HepG2 (cell line): ENCODE data around the gene GPR119. TPM values are rescaled to one million over a fixed set of nuclear protein-coding genes. Genes with fewer than 3 reads are reported as not detected.

ENCODE experiments used
- ASH2L ChIP-seq: fragments of 300-600, 200-600 bp; sonication (generic); IDR thresholded peaks from 2 replicates; pipeline ENCODE4 v1.7.0; 2017; ENCODE audit warnings: low read depth, mild to moderate bottlenecking, moderate library complexity, mixed read lengths, low read length; ENCODE audit not compliant: insufficient read length
- CCAR2 ChIP-seq: fragments of 200-400 bp; formaldehyde crosslinking; optimal IDR thresholded peaks from 2 replicates; pipeline ENCODE3; 2018; ENCODE audit warnings: low read depth, mild to moderate bottlenecking, low read length, moderate library complexity
- EP300 ChIP-seq, 3 experiments: sonication (generic) in 1 of 3; formaldehyde crosslinking in 1 of 3; IDR thresholded peaks; 2 replicates each; pipeline versions ENCODE4 v1.5.1 to v1.6.1; 2011 to 2020; ENCODE audit warnings: low read depth in 2 of 3, low read length in 2 of 3, borderline replicate concordance in 1 of 3, improper control_type of control experiment in 1 of 3, mild to moderate bottlenecking in 1 of 3, missing genetic modification reagents in 1 of 3, moderate library complexity in 1 of 3
- GATAD1 ChIP-seq: IDR thresholded peaks from 2 replicates; pipeline ENCODE4 v1.6.1; 2016; ENCODE audit warnings: missing genetic modification reagents, missing compliant biosample characterization
- HNF4A ChIP-seq: sonication (generic); formaldehyde crosslinking; IDR thresholded peaks from 2 replicates; pipeline ENCODE4 v1.4.0; 2020; ENCODE audit warnings: missing genetic modification reagents
- RBFOX2 ChIP-seq: fragments of 200-400 bp; formaldehyde crosslinking; IDR thresholded peaks from 2 replicates; pipeline ENCODE4 v1.6.1; 2017; ENCODE audit warnings: low read depth, mild to moderate bottlenecking, low read length
- SMAD1 ChIP-seq: sonication (generic); formaldehyde crosslinking; IDR thresholded peaks from 2 replicates; pipeline ENCODE4 v1.4.0; 2020; ENCODE audit warnings: missing genetic modification reagents, low read depth, mild to moderate bottlenecking, borderline replicate concordance
- TAF1 ChIP-seq: sonication (generic); formaldehyde crosslinking; IDR thresholded peaks from 2 replicates; pipeline ENCODE4 v1.4.0; 2020; ENCODE audit warnings: missing genetic modification reagents
- TARDBP ChIP-seq: sonication (generic); formaldehyde crosslinking; IDR thresholded peaks from 2 replicates; pipeline ENCODE4 v1.8.0; 2022; ENCODE audit warnings: mild to moderate bottlenecking, missing genetic modification reagents
- TBX2 ChIP-seq: sonication (generic); formaldehyde crosslinking; IDR thresholded peaks from 2 replicates; pipeline ENCODE4 v1.5.0; 2020; ENCODE audit warnings: missing genetic modification reagents, mild to moderate bottlenecking, borderline replicate concordance
- TCF7 ChIP-seq: sonication (generic); IDR thresholded peaks from 2 replicates; pipeline ENCODE4 v1.6.1; 2016; ENCODE audit warnings: antibody characterized with exemption, low read depth
- TFAP4 ChIP-seq: sonication (generic); IDR thresholded peaks from 2 replicates; pipeline ENCODE4 v1.6.1; 2016; ENCODE audit warnings: low read depth, borderline replicate concordance
- ZFAT ChIP-seq: sonication (generic); formaldehyde crosslinking; conservative IDR thresholded peaks from 2 replicates; pipeline ENCODE4 v1.8.1; 2023; ENCODE audit warnings: missing genetic modification reagents, inconsistent platforms
- ZFP41 ChIP-seq: sonication (generic); formaldehyde crosslinking; IDR thresholded peaks from 2 replicates; pipeline ENCODE4 v1.4.0; 2020; ENCODE audit warnings: mild to moderate bottlenecking, missing genetic modification reagents, borderline replicate concordance
- ZGPAT ChIP-seq: IDR thresholded peaks from 2 replicates; pipeline ENCODE4 v1.6.1; 2016; ENCODE audit warnings: mild to moderate bottlenecking
- polyA plus RNA-seq, 8 experiments: library from polyadenylated mRNA; depleted of rRNA in 3 of 8; stranded (reverse) in 7 of 8; unstranded in 1 of 8; fragments of >200 nt; fragmentation: Illumina TruSeq in 4 of 8; extraction: Trizol in 4 of 8; gene quantifications; 2 replicates each; pipeline versions ENCODE4 v1.2.1 to v1.2.3, GENCODE V29; 2011 to 2016; ENCODE audit warnings: low read depth in 4 of 8, missing spikeins in 1 of 8, mixed read lengths in 1 of 8; ENCODE audit not compliant: insufficient read depth in 1 of 8
- total RNA-seq, 5 experiments: library from RNA; depleted of rRNA; stranded (reverse); fragments of >200 nt; fragmentation: Illumina TruSeq; extraction: Trizol; gene quantifications; 2 replicates each; pipeline ENCODE4 v1.2.3, GENCODE V29; 2016; ENCODE audit warnings: low read depth in 1 of 5
- TF ChIP-seq, protein P1 (sequence below): sonication (generic); formaldehyde crosslinking; conservative IDR thresholded peaks from 2 replicates; pipeline ENCODE4 v1.4.0; 2020; ENCODE audit warnings: mild to moderate bottlenecking, missing genetic modification reagents, moderate library complexity
- TF ChIP-seq, protein P2 (sequence below): sonication (generic); formaldehyde crosslinking; IDR thresholded peaks from 2 replicates; pipeline ENCODE4 v1.4.0; 2020; ENCODE audit warnings: mild to moderate bottlenecking, missing genetic modification reagents
- TF ChIP-seq, protein P3 (sequence below): sonication (generic); formaldehyde crosslinking; IDR thresholded peaks from 2 replicates; pipeline ENCODE4 v1.4.0; 2020; ENCODE audit warnings: missing genetic modification reagents, borderline replicate concordance
- TF ChIP-seq, protein P4 (sequence below), 2 experiments: sonication (generic) in 1 of 2; formaldehyde crosslinking in 1 of 2; IDR thresholded peaks; 2 replicates each; pipeline versions ENCODE4 v1.4.0 to v1.6.1; 2018 to 2020; ENCODE audit warnings: missing genetic modification reagents in 2 of 2, borderline replicate concordance in 1 of 2, low read depth in 1 of 2, mild to moderate bottlenecking in 1 of 2, missing biosample characterization in 1 of 2

GPR119 gene
- total and polyA plus RNA-seq, 2 of the 13 experiments (the other 11 are each of a cell fraction or from before 2014, with no cell fraction given): 2.6 to 5.5 TPM

DNA sequence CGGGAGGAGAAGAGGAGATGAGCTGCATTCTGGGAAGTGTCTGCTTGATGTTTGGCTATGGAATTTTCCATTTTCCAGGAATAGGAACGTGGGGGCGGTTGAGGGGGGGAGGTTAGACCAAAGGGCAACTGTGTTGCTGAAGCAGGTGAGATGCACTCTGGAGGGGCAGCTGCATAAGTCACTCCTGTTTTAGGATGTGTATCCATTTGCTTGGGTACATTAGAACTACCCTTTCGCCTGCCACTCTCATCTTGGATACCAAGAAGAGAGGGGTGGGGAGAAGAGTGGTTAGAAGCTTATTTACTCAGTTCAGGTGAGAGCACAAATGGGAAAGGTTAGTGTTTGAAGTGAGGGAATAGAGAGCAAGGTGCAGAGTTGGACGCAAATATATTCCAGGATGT lies 934 bp upstream of the GPR119 start (continued):
- TF ChIP-seq, protein P1, sequence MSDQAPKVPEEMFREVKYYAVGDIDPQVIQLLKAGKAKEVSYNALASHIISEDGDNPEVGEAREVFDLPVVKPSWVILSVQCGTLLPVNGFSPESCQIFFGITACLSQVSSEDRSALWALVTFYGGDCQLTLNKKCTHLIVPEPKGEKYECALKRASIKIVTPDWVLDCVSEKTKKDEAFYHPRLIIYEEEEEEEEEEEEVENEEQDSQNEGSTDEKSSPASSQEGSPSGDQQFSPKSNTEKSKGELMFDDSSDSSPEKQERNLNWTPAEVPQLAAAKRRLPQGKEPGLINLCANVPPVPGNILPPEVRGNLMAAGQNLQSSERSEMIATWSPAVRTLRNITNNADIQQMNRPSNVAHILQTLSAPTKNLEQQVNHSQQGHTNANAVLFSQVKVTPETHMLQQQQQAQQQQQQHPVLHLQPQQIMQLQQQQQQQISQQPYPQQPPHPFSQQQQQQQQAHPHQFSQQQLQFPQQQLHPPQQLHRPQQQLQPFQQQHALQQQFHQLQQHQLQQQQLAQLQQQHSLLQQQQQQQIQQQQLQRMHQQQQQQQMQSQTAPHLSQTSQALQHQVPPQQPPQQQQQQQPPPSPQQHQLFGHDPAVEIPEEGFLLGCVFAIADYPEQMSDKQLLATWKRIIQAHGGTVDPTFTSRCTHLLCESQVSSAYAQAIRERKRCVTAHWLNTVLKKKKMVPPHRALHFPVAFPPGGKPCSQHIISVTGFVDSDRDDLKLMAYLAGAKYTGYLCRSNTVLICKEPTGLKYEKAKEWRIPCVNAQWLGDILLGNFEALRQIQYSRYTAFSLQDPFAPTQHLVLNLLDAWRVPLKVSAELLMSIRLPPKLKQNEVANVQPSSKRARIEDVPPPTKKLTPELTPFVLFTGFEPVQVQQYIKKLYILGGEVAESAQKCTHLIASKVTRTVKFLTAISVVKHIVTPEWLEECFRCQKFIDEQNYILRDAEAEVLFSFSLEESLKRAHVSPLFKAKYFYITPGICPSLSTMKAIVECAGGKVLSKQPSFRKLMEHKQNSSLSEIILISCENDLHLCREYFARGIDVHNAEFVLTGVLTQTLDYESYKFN (CRISPR knock-in tag): peak; percentile 87
- TF ChIP-seq HNF4A (peak; percentile 69), RBFOX2 (no peak), SMAD1 (CRISPR knock-in tag) (no peak), EP300 (IDR thresholded peaks at IDR 0.05; ENCODE audit: low read depth in 2 of 2, low read length in 2 of 2) (peak in 1 of 2 experiments; percentile 46; a peak in 2 of 4 replicates), EP300 (CRISPR knock-in tag; IDR thresholded peaks at IDR 0.05; ENCODE audit: borderline replicate concordance) (no peak), TCF7 (0 out of 2 replicates have a peak, but pooled peaks have one; percentile 25), CCAR2 (no peak), GATAD1 (no peak), TAF1 (CRISPR knock-in tag) (peak; percentile 24; the same call in 1 of the 2 replicates), ZFAT (CRISPR knock-in tag) (no peak), ZGPAT (CRISPR knock-in tag) (0 out of 2 replicates have a peak, but pooled peaks have one; percentile 22), ZFP41 (CRISPR knock-in tag) (no peak), TARDBP (CRISPR knock-in tag) (0 out of 2 replicates have a peak, but pooled peaks have one; percentile 20), TFAP4 (peak; percentile 32; the same call in 1 of the 2 replicates), TBX2 (0 out of 2 replicates have a peak, but pooled peaks have one; percentile 19), ASH2L (peak; percentile 21)
- TF ChIP-seq, protein P2, sequence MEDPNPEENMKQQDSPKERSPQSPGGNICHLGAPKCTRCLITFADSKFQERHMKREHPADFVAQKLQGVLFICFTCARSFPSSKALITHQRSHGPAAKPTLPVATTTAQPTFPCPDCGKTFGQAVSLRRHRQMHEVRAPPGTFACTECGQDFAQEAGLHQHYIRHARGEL (CRISPR knock-in tag): no peak
- TF ChIP-seq, protein P3, sequence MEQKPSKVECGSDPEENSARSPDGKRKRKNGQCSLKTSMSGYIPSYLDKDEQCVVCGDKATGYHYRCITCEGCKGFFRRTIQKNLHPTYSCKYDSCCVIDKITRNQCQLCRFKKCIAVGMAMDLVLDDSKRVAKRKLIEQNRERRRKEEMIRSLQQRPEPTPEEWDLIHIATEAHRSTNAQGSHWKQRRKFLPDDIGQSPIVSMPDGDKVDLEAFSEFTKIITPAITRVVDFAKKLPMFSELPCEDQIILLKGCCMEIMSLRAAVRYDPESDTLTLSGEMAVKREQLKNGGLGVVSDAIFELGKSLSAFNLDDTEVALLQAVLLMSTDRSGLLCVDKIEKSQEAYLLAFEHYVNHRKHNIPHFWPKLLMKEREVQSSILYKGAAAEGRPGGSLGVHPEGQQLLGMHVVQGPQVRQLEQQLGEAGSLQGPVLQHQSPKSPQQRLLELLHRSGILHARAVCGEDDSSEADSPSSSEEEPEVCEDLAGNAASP (CRISPR knock-in tag): 0 out of 2 replicates have a peak, but pooled peaks have one; percentile 14
- TF ChIP-seq, protein P4, sequence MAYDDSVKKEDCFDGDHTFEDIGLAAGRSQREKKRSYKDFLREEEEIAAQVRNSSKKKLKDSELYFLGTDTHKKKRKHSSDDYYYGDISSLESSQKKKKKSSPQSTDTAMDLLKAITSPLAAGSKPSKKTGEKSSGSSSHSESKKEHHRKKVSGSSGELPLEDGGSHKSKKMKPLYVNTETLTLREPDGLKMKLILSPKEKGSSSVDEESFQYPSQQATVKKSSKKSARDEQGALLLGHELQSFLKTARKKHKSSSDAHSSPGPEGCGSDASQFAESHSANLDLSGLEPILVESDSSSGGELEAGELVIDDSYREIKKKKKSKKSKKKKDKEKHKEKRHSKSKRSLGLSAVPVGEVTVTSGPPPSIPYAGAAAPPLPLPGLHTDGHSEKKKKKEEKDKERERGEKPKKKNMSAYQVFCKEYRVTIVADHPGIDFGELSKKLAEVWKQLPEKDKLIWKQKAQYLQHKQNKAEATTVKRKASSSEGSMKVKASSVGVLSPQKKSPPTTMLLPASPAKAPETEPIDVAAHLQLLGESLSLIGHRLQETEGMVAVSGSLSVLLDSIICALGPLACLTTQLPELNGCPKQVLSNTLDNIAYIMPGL (CRISPR knock-in tag; IDR thresholded peaks at IDR 0.05; ENCODE audit: borderline replicate concordance in 1 of 2, low read depth in 1 of 2): peak in 1 of 2 experiments; percentile 39; a peak in 1 of 4 replicates
